Measurements from ENCODE around the gene MROH7.
"Not testable (repeated sequence)": the region's sequence is repeated elsewhere in the genome, so short reads cannot be mapped to it uniquely, and the experiment has no call there.

MROH7 gene

GRCh38 chr1:54608566-54609230 lies 32.9 kb upstream of the MROH7 start:
- intact Hi-C loops (cut with DNase I), result no loop called here
- DNase-seq, result no peak

GRCh38 chr1:54609301-54609921 lies 32.2 kb upstream of the MROH7 start:
- peak; percentile 22 to 83 (median 59) for DNase-seq
- intact Hi-C loops (cut with DNase I), result no loop called here

DNA sequence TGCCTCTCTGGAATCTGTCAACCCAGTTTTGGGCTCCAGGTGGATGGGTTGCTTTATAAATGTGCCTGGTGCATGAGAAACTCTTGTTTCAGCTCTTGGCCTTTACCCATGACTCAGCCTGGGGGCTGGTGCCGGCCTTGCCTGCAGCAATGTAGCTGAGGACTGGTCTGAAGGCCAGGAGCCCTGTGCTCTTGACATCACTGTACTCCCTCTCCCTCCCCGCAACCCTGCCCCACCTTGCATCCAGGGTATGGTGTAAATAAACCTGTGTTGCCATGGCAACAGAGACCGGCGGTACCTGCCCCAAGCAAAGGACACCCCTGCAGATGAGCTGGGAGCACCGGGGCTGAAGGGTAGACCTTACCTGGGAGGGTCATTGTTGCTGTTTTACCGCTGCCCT lies 31.5 kb upstream of the MROH7 start:
- intact Hi-C loops (cut with DNase I), result no loop called here
- no peak for DNase-seq

DNA sequence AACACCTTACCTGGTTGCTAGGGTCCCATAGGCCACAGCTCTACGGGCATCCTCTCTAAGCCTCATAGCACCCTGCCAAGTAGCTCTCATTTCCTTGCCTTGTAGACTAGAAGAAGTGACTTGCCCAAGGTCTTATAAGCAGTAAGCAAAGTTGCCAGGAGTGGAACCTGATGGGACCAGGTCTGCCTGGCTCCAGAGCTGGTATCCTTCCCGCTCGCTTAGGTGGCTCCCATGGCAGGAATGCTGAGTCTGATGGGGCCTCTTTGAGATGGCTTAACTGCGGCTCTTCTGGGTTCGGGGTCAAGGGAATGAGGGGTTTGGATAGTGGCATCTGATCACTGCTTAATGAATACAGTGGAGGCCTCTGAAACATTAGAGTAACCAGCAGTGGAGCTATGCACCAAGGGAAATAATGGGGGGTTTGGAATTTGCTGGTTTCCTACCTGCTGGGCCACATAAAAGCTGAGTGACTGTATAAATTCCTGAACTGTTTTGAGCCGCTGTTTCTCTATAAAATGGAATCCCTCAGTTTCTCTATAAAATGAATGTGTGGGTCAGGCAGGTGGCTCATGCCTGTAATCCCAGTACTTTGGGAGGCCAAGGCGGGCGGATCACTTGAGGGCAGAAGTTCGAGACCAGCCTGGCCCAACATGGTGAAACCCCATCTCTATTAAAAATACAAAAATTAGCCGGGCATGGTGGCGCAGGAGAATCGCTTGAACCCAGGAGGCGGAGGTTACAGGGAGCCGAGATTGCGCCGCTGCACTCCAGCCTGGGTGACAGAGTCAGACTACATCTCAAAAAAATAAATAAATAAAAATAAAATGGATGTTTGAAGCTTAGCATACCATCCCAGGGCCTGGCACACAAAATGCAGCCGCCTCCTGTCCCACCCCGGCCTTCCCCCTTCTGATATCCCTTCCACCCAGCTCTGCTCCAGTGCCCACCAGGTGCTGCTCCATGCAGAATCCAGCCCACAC lies 30.7 kb upstream of the MROH7 start:
- intact Hi-C loops (cut with DNase I), result no loop called here

DNA sequence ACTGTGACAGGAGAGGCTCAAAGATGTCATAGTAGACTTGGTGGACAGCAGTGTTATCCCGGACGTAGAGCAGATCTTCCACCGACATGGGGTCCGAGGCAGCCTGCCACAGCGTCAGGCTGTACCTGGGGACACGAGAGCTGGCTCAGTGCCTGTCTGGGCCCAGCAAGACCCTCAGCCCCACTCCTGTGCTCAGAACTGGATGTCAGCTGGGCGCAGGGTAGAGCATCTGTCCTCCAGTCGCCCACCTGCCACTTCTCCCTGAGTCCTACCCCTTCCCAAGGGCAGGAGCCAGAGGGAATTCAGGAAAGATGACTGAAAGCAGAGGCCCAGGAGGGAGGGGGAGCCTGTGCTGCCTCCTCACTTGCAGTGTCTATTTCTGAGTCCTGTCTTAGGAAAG lies 30.0 kb upstream of the MROH7 start:
- intact Hi-C loops (cut with DNase I), result no loop called here
- no peak for DNase-seq

More for the DNA sequence above, 30.7 kb upstream of the MROH7 start:
- DNase-seq, result no peak

DNA sequence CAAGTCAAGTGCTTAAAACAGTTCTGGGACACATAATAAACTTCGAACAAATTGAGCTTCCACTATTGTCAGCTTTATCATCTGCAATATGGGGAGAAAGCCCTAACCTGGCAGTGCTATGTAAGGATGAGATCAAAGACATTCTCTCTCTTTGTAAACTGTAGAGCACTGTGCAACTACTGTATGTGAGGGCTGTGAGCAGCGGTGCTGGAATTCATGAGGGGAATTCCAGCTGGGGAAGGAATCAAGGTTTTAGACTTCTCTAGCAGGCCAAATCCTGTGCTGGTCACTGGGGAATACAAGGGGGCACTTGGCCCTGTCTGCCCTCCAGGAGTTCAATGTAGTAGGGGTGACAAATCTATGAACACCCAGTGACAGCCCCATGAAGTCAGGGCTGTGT lies 27.6 kb upstream of the MROH7 start:
- intact Hi-C loops (cut with DNase I), result no loop called here
- DNase-seq, result no peak

DNA sequence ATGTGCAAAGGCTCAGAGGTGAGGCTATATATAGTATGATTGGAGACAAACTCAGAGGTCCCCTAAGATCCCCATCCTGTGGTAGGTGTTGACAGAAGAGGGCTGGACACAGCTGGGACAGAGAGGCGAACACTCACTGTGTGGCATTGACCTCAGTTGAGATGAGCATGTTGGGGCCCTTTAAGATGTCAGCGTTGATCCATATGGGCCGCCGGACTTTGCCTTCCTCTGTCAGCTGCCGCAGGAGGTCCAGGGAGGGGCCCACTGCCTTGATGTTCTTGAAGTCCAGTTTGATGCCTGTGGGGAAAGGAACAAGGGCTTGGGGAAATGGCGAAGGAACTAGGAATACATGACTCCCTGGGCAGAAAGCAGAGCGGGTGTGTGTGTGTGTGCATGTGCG lies 27.0 kb upstream of the MROH7 start:
- intact Hi-C loops (cut with DNase I), result no loop called here
- no peak for DNase-seq

DNA sequence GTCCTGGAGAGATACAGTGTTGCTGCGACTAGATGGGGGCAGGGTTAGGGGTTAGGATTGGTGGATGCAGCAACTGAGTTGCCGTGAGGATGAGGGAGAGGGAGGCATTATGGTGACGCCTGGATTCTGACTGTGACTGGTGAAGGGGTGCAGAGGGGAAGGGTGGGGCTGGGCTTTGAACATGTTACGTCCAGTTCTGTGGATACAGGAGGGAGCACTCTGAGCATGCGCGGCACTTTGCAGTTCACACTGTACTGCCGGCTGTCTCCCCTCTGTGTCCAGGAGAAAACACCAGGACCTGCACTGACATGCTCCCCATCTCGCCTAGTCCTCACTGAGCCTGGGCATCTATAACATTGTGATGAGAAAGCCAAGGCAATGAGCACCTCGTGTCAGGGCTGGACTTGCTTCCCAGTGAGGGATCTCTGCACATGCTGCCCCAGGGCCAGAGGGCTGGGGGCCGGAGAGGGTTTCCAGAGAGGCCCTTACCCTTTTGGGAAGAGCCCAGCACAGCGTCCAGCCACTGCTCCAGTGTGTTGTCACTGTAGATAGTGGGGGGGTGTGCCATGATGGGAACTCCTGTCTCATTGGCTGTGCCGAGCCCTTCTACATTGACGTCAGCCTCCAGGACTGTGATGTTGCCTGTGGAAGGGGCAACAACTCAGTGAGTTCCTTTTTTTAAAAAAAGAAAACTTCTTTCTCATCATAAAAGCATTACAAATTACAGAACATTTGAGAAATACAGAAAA lies 25.9 kb upstream of the MROH7 start:
- DNase-seq, result no peak
- intact Hi-C loops (cut with DNase I), result no loop called here

DNA sequence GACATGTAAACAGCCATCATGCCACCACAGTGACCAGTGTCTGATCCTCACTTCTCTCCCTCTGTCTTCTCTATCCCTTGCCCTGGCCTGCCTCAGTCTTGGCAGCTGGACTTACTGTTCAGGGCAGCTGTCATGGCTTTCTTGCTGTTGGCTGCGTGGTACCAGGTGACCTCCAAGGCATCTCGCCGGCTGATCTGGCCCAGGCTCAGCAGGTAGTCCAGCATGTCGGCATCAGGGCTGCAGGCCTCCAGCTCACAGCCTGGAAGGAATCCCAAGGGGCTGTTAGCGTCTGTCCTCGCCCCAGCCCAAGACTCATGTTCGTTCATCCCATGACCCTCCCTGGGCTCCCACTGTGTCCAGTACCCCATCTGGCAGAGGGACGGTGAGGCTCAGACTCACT lies 21.8 kb upstream of the MROH7 start:
- intact Hi-C loops (cut with DNase I), result no loop called here
- peak in 1 of 42 donors; percentile 9 for DNase-seq

DNA sequence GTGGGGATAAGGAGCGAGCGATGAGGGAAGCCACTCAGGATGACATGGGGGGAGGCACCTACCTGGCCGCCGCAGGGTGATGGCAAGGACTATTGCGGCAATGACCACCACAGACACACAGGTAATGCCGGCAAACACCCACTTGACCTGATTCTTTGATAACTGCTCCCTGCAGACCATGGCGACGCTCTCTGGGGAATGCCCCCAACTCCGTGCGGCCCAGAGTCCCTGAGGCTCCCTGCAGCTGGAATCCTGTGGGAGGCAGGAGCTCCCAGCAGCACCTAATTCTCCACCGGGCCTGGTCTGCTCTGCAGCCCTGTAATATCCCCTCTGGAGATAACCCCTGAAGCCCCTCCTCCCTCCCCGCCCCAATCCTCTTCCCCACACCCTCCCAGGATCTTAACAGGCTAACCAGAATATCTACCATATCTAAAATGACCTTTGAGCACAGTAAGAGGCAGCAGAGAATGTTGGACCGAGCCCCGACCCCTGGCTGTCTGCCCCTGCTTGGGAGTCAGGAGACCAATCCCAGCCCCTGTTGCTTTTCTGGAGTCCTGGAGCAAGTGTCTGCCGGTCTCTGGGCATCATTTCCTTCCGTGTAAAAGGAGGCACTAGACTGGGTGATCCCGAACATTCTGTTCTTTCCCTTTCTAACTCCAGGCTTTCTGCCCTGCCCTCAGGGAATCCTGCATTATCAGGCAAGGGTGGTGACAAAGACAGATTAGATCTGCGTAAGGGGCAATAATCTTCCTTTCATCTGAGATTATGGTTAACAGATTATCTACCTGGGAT lies 18.2 kb upstream of the MROH7 start, which contains the start of gene FAM151A:
FAM151A (minus strand) TSS at position 310 of the 792 bp plus-strand sequence; CDS start at position 180, 130 bp downstream.
- peak in 3 of 42 donors; percentile 12 to 24 (median 14) for DNase-seq
- intact Hi-C loops (cut with DNase I), result no loop called here

DNA sequence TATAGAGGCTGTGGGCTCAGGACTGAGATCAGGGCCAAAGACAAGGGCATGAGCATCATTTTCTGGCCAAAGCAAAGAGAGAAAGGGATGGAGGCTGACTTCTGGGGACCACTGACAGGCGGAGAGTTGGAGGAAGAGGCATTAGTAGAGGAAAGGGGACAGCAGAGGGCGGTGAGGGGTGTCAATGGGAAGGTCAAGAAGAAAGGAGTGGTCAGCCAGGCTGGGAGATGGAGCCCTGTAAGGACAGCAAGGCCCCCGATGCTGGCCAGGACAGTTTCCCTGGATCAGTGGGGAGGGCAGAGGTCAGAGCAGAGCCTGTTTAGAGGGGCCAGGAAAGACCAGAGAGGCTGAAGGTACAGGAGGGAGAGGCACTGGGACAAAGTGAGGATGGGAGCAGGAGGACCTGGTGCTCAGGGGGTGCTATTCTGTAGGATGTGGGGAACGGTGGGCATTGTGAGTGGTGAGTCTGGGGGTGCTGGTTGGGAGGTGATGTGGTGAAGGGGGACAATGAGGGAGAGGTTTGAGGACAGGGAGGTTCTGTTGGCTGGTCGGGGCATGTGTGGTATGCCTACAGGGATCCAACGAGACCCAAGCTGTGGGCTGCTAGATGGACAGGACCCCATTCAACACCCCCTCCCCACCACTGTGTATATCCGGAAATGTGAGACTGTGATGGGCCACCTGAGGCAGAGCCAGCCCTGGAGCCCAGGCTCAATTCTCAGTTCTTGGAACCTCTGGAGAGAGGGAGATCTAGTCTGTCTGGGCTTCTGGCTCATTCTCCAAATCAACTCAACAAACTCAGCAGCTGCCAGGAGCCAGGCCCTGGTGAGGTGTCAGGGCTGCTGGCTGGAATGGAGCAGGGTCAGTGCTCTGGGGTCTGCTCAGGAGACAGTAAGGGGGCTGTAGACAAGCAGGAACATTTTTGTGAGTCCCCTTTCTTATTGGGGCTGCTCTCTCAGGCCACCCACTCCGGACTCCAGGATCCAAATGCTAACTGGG lies 16.8 kb upstream of the MROH7 start:
- DNase-seq, result peak in 2 of 42 donors; percentile 3 to 5
- intact Hi-C loops (cut with DNase I), result no loop called here

GRCh38 chr1:54627196-54627595 lies 14.4 kb upstream of the MROH7 start:
- DNase-seq, result peak in 6 of 42 donors; percentile 10 to 35 (median 19)
- intact Hi-C loops (cut with DNase I), result no loop called here

DNA sequence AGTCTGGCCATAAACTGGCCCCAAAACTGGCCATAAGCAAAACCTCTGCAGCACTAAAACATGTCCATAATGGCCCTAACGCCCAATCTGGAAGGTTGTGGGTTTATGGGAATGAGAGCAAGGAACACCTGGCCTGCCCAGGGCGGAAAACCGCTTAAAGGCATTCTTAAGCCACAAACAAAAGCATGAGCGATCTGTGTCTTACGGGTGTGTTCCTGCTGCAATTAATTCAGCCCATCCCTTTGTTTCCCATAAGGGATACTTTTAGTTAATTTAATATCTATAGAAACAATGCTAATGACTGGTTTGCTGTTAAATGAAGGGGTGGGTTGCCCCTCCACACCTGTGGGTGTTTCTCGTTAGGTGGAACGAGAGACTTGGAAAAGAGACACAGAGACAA lies 5.8 kb upstream of the MROH7 start:
- intact Hi-C loops (cut with DNase I), result not testable (repeated sequence)
- DNase-seq, result peak in 2 of 42 donors; percentile 2 to 7

GRCh38 chr1:54636461-54637446 lies 4.8 kb upstream of the MROH7 start:
- intact Hi-C loops (cut with DNase I), result not testable (repeated sequence)
- peak in 2 of 42 donors; percentile 3 to 4 for DNase-seq

DNA sequence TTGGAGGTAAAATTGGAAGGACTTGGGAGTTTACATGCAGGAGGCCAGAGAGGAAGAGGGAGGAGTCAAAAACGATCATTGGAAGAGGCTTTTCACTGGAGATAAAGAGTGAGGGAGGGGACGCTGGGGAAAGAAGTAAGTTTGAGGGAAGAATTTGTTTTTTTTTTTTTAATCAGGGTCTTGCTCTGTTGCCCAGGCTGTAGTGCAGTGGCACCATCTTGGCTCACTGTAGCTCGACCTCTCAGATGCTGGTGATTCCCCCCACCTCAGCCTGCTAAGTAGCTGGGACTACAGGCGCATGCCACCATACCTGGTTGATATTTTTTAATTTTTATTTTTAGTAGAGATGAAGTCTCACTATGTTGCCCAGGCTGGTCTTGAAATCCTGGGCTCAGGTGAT lies 1.2 kb upstream of the MROH7 start:
- intact Hi-C loops (cut with DNase I), result no loop called here
- peak in 1 of 42 donors; percentile 10 for DNase-seq

DNA sequence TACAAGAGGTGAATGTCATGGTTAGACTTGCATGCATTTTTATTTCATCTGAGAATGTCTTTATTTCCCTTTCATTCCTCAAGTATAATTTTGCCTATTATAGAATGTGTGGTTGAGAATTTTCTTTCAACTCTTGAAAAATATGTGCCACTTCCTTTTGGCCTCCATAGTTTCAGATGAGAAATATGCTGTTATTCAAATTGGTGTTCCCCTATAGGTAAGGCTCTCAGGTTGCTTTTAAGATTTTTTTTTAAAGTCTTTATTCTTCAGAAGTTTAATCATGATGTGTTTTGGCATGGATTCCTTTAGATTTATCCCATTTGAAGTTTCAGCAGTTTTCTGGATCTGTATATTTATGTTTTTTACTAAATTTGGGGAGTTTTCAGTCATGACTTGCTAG lies 2.1 kb downstream of the MROH7 start:
- intact Hi-C loops (cut with DNase I), result no loop called here
- no peak for DNase-seq
